Esophagus muscularis mucosa (tissue), 4 donors: ENCODE results near the gene TIMM23B. TPM values are rescaled to one million over a fixed set of nuclear protein-coding genes. Genes with fewer than 3 reads are reported as not detected.
"Not testable (repeated sequence)": the region's sequence is repeated elsewhere in the genome, so short reads cannot be mapped to it uniquely, and the experiment has no call there.

Source experiments
- DNase-seq: peaks from one replicate; pipeline ENCODE4 v3.0.0-alpha.2; 2017; ENCODE audit errors: extremely low spot score
- H3K27ac ChIP-seq, 4 donors: fragments of 200-600 bp; sonication (generic); replicated peaks in 1 of 4; 1 replicate in 3 of 4; 2 replicates in 1 of 4; pipeline ENCODE4 v1.5.1; 2016 to 2019; ENCODE audit warnings: mild to moderate bottlenecking in 1 of 4
- H3K27me3 ChIP-seq, 4 donors: fragments of 200-600 bp; sonication (generic); one replicate each; pipeline versions ENCODE4 v1.5.1 to v1.6.0; 2016 to 2019
- H3K36me3 ChIP-seq, 4 donors: fragments of 200-600 bp; sonication (generic); one replicate each; pipeline ENCODE4 v1.5.1; 2016 to 2019
- H3K4me1 ChIP-seq, 4 donors: fragments of 200-600 bp; sonication (generic); one replicate each; pipeline ENCODE4 v1.5.1; 2016 to 2019
- H3K4me3 ChIP-seq, 4 donors: fragments of 200-600 bp; sonication (generic); 1 replicate in 2 of 4; 2 replicates in 2 of 4; pipeline ENCODE4 v1.5.1; 2016 to 2019; ENCODE audit warnings: mild to moderate bottlenecking in 4 of 4, moderate library complexity in 1 of 4
- H3K9me3 ChIP-seq, 4 donors: fragments of 200-600 bp; sonication (generic); 1 replicate in 3 of 4; 2 replicates in 1 of 4; pipeline ENCODE4 v1.5.1; 2016 to 2019
- CTCF ChIP-seq, 3 experiments: fragments of 200-600 bp in 2 of 3; fragments of 450-650 bp in 1 of 3; sonication (generic) in 2 of 3; IDR thresholded peaks; one replicate each; pipeline ENCODE4 v1.5.1; 2017 to 2019; ENCODE audit warnings: antibody characterized with exemption in 3 of 3, mild to moderate bottlenecking in 2 of 3, moderate library complexity in 1 of 3
- EP300 ChIP-seq: sonication (generic); formaldehyde crosslinking; IDR thresholded peaks from one replicate; pipeline ENCODE4 v1.6.1; 2017; ENCODE audit warnings: antibody characterized with exemption
- POLR2A ChIP-seq: fragments of 450-650 bp; IDR thresholded peaks from one replicate; pipeline ENCODE4 v1.6.1; 2017; ENCODE audit warnings: antibody characterized with exemption, moderate library complexity, mild to moderate bottlenecking, low read depth
- POLR2AphosphoS5 ChIP-seq, 2 donors: sonication (generic); formaldehyde crosslinking; IDR thresholded peaks; one replicate each; pipeline ENCODE4 v1.6.1; 2017; ENCODE audit warnings: antibody characterized with exemption in 2 of 2
- WGBS: methylation state at CpG from one replicate; pipeline ENCODE4 v1.1.5; 2018; 5-methylcytosine and 5-hydroxymethylcytosine counted together
- intact Hi-C: fragments of 100-400 bp; cut with DNase I; formaldehyde crosslinking; loops from one replicate; pipeline ENCODE4 v1.15.1; 2023
- small RNA-seq, 3 donors: library from RNA; depleted of rRNA; stranded (forward); fragments of <200 nt; gene quantifications; one replicate each; pipeline ENCODE3, GENCODE V24; 2016
- total RNA-seq, 4 donors: library from RNA; depleted of rRNA; stranded (reverse); fragments of >200 nt; gene quantifications; one replicate each; pipeline versions ENCODE4 v1.1.0 to v1.2.1, GENCODE V29; 2016

The TIMM23B gene
- total RNA-seq, 4 donors from 2014 or later = 13.5 to 24.9 (median 19.4) TPM

GRCh38 chr10:49995321-49995720, 53.5 kb downstream of the TIMM23B start:
- H3K27me3 ChIP-seq, H3K9me3 ChIP-seq, H3K4me3 ChIP-seq, DNase-seq, intact Hi-C loops, H3K27ac ChIP-seq, H3K4me1 ChIP-seq: not testable (repeated sequence)
- peaks cover 0 to 12% (median 8%) of the 10 kb centered on the region in 4 donors for H3K36me3 ChIP-seq
- 81% methylated on average over 5 of the region's 5 CpGs for WGBS

GRCh38 chr10:50014024-50014423, 72.2 kb downstream of the TIMM23B start:
- H3K27me3 ChIP-seq, H3K4me1 ChIP-seq, H3K27ac ChIP-seq, H3K9me3 ChIP-seq, intact Hi-C loops, H3K4me3 ChIP-seq: not testable (repeated sequence)
- WGBS = 85% methylated on average over 6 of the region's 7 CpGs
- DNase-seq = peak; percentile 31
- peaks cover 0 to 14% (median 5%) of the 10 kb centered on the region in 4 donors for H3K36me3 ChIP-seq

GRCh38 chr10:50015596-50016220, 73.9 kb downstream of the TIMM23B start:
- intact Hi-C loops, H3K9me3 ChIP-seq, DNase-seq, H3K27me3 ChIP-seq, H3K27ac ChIP-seq, H3K4me3 ChIP-seq, H3K4me1 ChIP-seq, H3K36me3 ChIP-seq: not testable (repeated sequence)
- 63% methylated on average over 9 of the region's 9 CpGs for WGBS

GRCh38 chr10:50016926-50017325, 75.1 kb downstream of the TIMM23B start:
- H3K4me1 ChIP-seq, H3K9me3 ChIP-seq, DNase-seq, H3K27ac ChIP-seq, H3K27me3 ChIP-seq, intact Hi-C loops, H3K4me3 ChIP-seq, H3K36me3 ChIP-seq: not testable (repeated sequence)
- WGBS = 70% methylated on average over 5 of the region's 5 CpGs

- H3K4me3 ChIP-seq, DNase-seq, H3K4me1 ChIP-seq, H3K27me3 ChIP-seq, intact Hi-C loops, H3K9me3 ChIP-seq, H3K27ac ChIP-seq, H3K36me3 ChIP-seq: not testable (repeated sequence)
- 84% methylated on average over 4 of the region's 5 CpGs for WGBS
Measured at GRCh38 chr10:50017646-50018045, 75.8 kb downstream of the TIMM23B start.

GRCh38 chr10:50019279-50019678, 77.4 kb downstream of the TIMM23B start:
- not testable (repeated sequence) for H3K4me3 ChIP-seq

GRCh38 chr10:50020451-50021024, 78.7 kb downstream of the TIMM23B start:
- intact Hi-C loops, H3K36me3 ChIP-seq, DNase-seq, H3K4me1 ChIP-seq, H3K27ac ChIP-seq, H3K9me3 ChIP-seq, H3K4me3 ChIP-seq: not testable (repeated sequence)
- 95% methylated on average over 4 of the region's 13 CpGs for WGBS
- peaks cover 0 to 12% (median 0%) of the 10 kb centered on the region in 4 donors for H3K27me3 ChIP-seq

More at GRCh38 chr10:50019279-50019678, 77.4 kb downstream of the TIMM23B start:
- 90% methylated on average over 1 of the region's 3 CpGs for WGBS
- H3K36me3 ChIP-seq, H3K9me3 ChIP-seq, DNase-seq, H3K27ac ChIP-seq, H3K4me1 ChIP-seq, H3K27me3 ChIP-seq, intact Hi-C loops: not testable (repeated sequence)

GRCh38 chr10:50021646-50022045, 79.8 kb downstream of the TIMM23B start:
- Histone ChIP-seq H3K27me3 (peaks cover 0 to 23% (median 0%) of the 10 kb centered on the region in 4 donors), H3K4me3 (no peak overlapping the region), H3K4me1 (no peaks in the 10 kb centered on the region), H3K36me3 (no peaks in the 10 kb centered on the region), H3K27ac (no peak overlapping the region), H3K9me3 (no peaks in the 10 kb centered on the region)
- intact Hi-C loops = no loop called here
- WGBS = 90% methylated on average over 2 of the region's 3 CpGs
- DNase-seq = no peak
- no peak for TF ChIP-seq EP300
- TF ChIP-seq POLR2AphosphoS5 (IDR thresholded peaks at IDR 0.05) = no peak
- TF ChIP-seq CTCF (IDR thresholded peaks at IDR 0.05) = no peak
- TF ChIP-seq POLR2A = no peak

Small RNAs within 50 kb of the gene (small RNA-seq; reads per million reads assigned to genes)
- 0 reads per million in 3 donors for gene RNA5SP317
- 0 reads per million in 3 donors for gene SNORA74C-2

Other genes starting within 250 kb of the TIMM23B start
- gene OGDHL, start 179.7 kb upstream of the TIMM23B start, total RNA-seq = 1 to 10 TPM in 2 of 4 donors, under 1 TPM in 2; 0.42 to 2.0 (median 0.95) TPM
- gene PARG, start within 50 bp of the TIMM23B start, total RNA-seq = 10 to 100 TPM; 20.9 to 30.7 (median 23.7) TPM
- 10 to 100 TPM in 2 of 4 donors, 1 to 10 TPM in 2; 6.3 to 12.0 (median 9.7) TPM for gene AGAP6, start 46.4 kb downstream of the TIMM23B start, total RNA-seq
- gene WASHC2A, start 125.9 kb downstream of the TIMM23B start, total RNA-seq = 10 to 100 TPM; 33.0 to 43.0 (median 34.3) TPM